ENCODE data around the gene IL1RL2. TPM values are rescaled to one million over a fixed set of nuclear protein-coding genes. Genes with fewer than 3 reads are reported as not detected.

IL1RL2 gene
- total RNA-seq, 4 donors from 2014 or later, result 12.7 to 21.9 (median 18.5) TPM

GRCh38 chr2:102258386-102259074 lies 71.7 kb downstream of the IL1RL2 start:
- WGBS, 2 donors, result 88% methylated on average over 3 of the region's 3 CpGs
- H3K4me3 ChIP-seq (ENCODE audit: low read depth, poor library complexity, severe bottlenecking), result no peak overlapping the region
- intact Hi-C loops (cut with DNase I; ENCODE audit: low total_unique reads), result loop anchor here (10.0 kb wide), 1 partner anchor 96 kb away; the partner anchor contains the start of gene IL18R1
- no peak for DNase-seq (ENCODE audit: low spot score in 2 of 2)
- TF ChIP-seq POLR2A (IDR thresholded peaks at IDR 0.05) (no peak), CTCF (IDR thresholded peaks at IDR 0.05) (no peak)

- DNase-seq (ENCODE audit: low spot score in 2 of 2), result no peak
- WGBS, 2 donors, result 86 to 93% methylated on average over 5 of the region's 5 CpGs
- H3K4me3 ChIP-seq (ENCODE audit: low read depth, poor library complexity, severe bottlenecking), result no peak overlapping the region
- intact Hi-C loops (cut with DNase I; ENCODE audit: low total_unique reads), result no loop called here
- no peak for TF ChIP-seq POLR2A (IDR thresholded peaks at IDR 0.05)
These were observed 74.8 kb downstream of the IL1RL2 start for GRCh38 chr2:102261467-102262135.

- 73 to 74% methylated on average over 6 of the region's 6 CpGs for WGBS, 2 donors
- no peak for DNase-seq (ENCODE audit: low spot score in 2 of 2)
- intact Hi-C loops (cut with DNase I; ENCODE audit: low total_unique reads), result no loop called here
- TF ChIP-seq POLR2A (IDR thresholded peaks at IDR 0.05), result no peak
- no peak for TF ChIP-seq CTCF (IDR thresholded peaks at IDR 0.05)
- H3K4me3 ChIP-seq (ENCODE audit: low read depth, poor library complexity, severe bottlenecking), result no peak overlapping the region
These were observed 75.7 kb downstream of the IL1RL2 start for GRCh38 chr2:102262216-102263129.

GRCh38 chr2:102264952-102265351 lies 78.1 kb downstream of the IL1RL2 start:
- 85 to 86% methylated on average over 2 of the region's 2 CpGs for WGBS, 2 donors
- no peak overlapping the region for H3K4me3 ChIP-seq (ENCODE audit: low read depth, poor library complexity, severe bottlenecking)
- DNase-seq (ENCODE audit: low spot score in 2 of 2), result no peak
- intact Hi-C loops (cut with DNase I; ENCODE audit: low total_unique reads), result no loop called here
- TF ChIP-seq CTCF (IDR thresholded peaks at IDR 0.05) (no peak), POLR2A (IDR thresholded peaks at IDR 0.05) (no peak)

GRCh38 chr2:102266204-102266603 lies 79.4 kb downstream of the IL1RL2 start:
- DNase-seq (ENCODE audit: low spot score in 2 of 2), result no peak
- intact Hi-C loops (cut with DNase I; ENCODE audit: low total_unique reads), result no loop called here
- TF ChIP-seq CTCF (IDR thresholded peaks at IDR 0.05) (no peak), POLR2A (IDR thresholded peaks at IDR 0.05) (no peak)
- H3K4me3 ChIP-seq (ENCODE audit: low read depth, poor library complexity, severe bottlenecking), result no peak overlapping the region
- WGBS, 2 donors, result 60 to 69% methylated on average over 1 of the region's 1 CpG

GRCh38 chr2:102267774-102268173 lies 81.0 kb downstream of the IL1RL2 start:
- no peak overlapping the region for H3K4me3 ChIP-seq (ENCODE audit: low read depth, poor library complexity, severe bottlenecking)
- intact Hi-C loops (cut with DNase I; ENCODE audit: low total_unique reads), result no loop called here
- no peak for TF ChIP-seq CTCF (IDR thresholded peaks at IDR 0.05)
- TF ChIP-seq POLR2A (IDR thresholded peaks at IDR 0.05), result no peak
- 88 to 90% methylated on average over 6 of the region's 6 CpGs for WGBS, 2 donors
- DNase-seq (ENCODE audit: low spot score in 2 of 2), result no peak

All from lower leg skin (tissue), 4 donors.